Measurements from ENCODE around the gene NUPR2.

- TF ChIP-seq CTCF (IDR thresholded peaks at IDR 0.05) (no peak), POLR2A (IDR thresholded peaks at IDR 0.05) (no peak)
Observed at GRCh38 chr7:56081626-56082340, 34.4 kb downstream of the NUPR2 start.
